A549 (cell line): Measurements from ENCODE around the gene CFAP100. TPM values are rescaled to one million over a fixed set of nuclear protein-coding genes. Genes with fewer than 3 reads are reported as not detected.

Experiments used
- ATAC-seq, 2 experiments: fragments of 200-7000 bp in 1 of 2; fragments of >200 bp in 1 of 2; cut with Nextera tagmentation in 1 of 2; cut with Tn5 transposase in 1 of 2; 3 replicates each; pipeline versions ENCODE4 v1.8.0 to v1.9.1; 2018 to 2020; ENCODE audit warnings: mild to moderate bottlenecking in 1 of 2, moderate library complexity in 1 of 2
- CTCF ChIA-PET: fragments of 300-600 bp; sonication (Branson Sonifier 250); formaldehyde crosslinking; extraction: SDS; loops from one replicate; lab custom pipeline; 2021; ENCODE audit warnings: antibody characterized with exemption, inconsistent platforms; lab: Yijun Ruan, JAX
- POLR2A ChIA-PET: fragments of 350-600 bp; formaldehyde crosslinking; extraction: SDS; loops from one replicate; lab custom pipeline; 2021; ENCODE audit warnings: antibody characterized with exemption, inconsistent platforms; lab: Yijun Ruan, JAX
- DNase-seq, 2 experiments: peaks; one replicate each; pipeline versions ENCODE4 v3.0.0 to v3.0.0-alpha.2; 2011 to 2016; ENCODE audit warnings: low read depth in 1 of 2, low spot score in 1 of 2
- FAIRE-seq: peaks from 2 replicates; lab custom pipeline; 2011; peaks lifted over from hg19 to GRCh38; lab: Jason Lieb, UNC
- H3K27ac ChIP-seq, 2 experiments: fragments of >200 bp; sonication (Bioruptor Twin); formaldehyde crosslinking; 3 replicates each; pipeline ENCODE4 v1.5.1; 2016 to 2017
- H3K4me1 ChIP-seq: fragments of >200 bp; sonication (Bioruptor Twin); formaldehyde crosslinking; 3 replicates; pipeline ENCODE4 v1.6.1; 2016
- H3K4me2 ChIP-seq: fragments of >200 bp; sonication (Bioruptor Twin); formaldehyde crosslinking; 3 replicates; pipeline ENCODE4 v1.6.1; 2016
- H3K4me3 ChIP-seq: fragments of >200 bp; sonication (Bioruptor Twin); formaldehyde crosslinking; 3 replicates; pipeline ENCODE4 v1.5.1; 2016
- H3K9me3 ChIP-seq: fragments of >200 bp; sonication (Bioruptor Twin); formaldehyde crosslinking; 3 replicates; pipeline ENCODE4 v1.6.1; 2016
- CHD2 ChIP-seq: fragments of 150-350 bp; IDR thresholded peaks from 2 replicates; pipeline ENCODE4 v1.6.1; 2014; ENCODE audit warnings: low read length; ENCODE audit not compliant: partially characterized antibody
- CTCF ChIP-seq: fragments of >200 bp; sonication (Bioruptor Twin); formaldehyde crosslinking; IDR thresholded peaks from 3 replicates; pipeline ENCODE4 v1.5.1; 2016
- EHMT2 ChIP-seq: fragments of 200-600 bp; sonication (generic); IDR thresholded peaks from 2 replicates; pipeline ENCODE4 v1.6.1; 2016; ENCODE audit warnings: antibody characterized with exemption, low read depth, mild to moderate bottlenecking, moderate library complexity
- FOSL2 ChIP-seq, 2 experiments: fragments of 450-650 bp in 1 of 2; fragments of >200 bp in 1 of 2; sonication (Bioruptor Twin) in 1 of 2; formaldehyde crosslinking; IDR thresholded peaks; 2 replicates each; pipeline versions ENCODE4 v1.5.0 to v1.6.1; 2016 to 2020; ENCODE audit warnings: mild to moderate bottlenecking in 1 of 2, moderate library complexity in 1 of 2
- GATA3 ChIP-seq: IDR thresholded peaks from 2 replicates; pipeline ENCODE4 v1.6.1; 2012; ENCODE audit warnings: borderline replicate concordance
- HDAC2 ChIP-seq: fragments of 200-600 bp; sonication (generic); IDR thresholded peaks from 2 replicates; pipeline ENCODE4 v1.6.1; 2016
- HOXA7 ChIP-seq: fragments of 250-450 bp; sonication (Bioruptor Pico); IDR thresholded peaks from 2 replicates; pipeline ENCODE4 v1.5.0; 2020; ENCODE audit warnings: mild to moderate bottlenecking, moderate library complexity
- HOXB5 ChIP-seq: fragments of 250-450 bp; sonication (Bioruptor Pico); IDR thresholded peaks from 2 replicates; pipeline ENCODE4 v1.5.0; 2020; ENCODE audit warnings: mild to moderate bottlenecking, moderate library complexity
- KDM5A ChIP-seq: fragments of 200-600 bp; sonication (generic); IDR thresholded peaks from 2 replicates; pipeline ENCODE4 v1.6.1; 2016; ENCODE audit warnings: antibody characterized with exemption, mild to moderate bottlenecking
- MAFK ChIP-seq: fragments of 450-650 bp; IDR thresholded peaks from 2 replicates; pipeline ENCODE4 v1.6.1; 2014; ENCODE audit not compliant: partially characterized antibody
- MAX ChIP-seq: IDR thresholded peaks from 2 replicates; pipeline ENCODE4 v1.6.1; 2012
- MYC ChIP-seq: IDR thresholded peaks from 2 replicates; pipeline ENCODE4 v1.6.1; 2012; ENCODE audit warnings: mild to moderate bottlenecking, inconsistent platforms, low read length, improper control_type of control experiment, borderline replicate concordance
- NR3C1 ChIP-seq: fragments of >200 bp; sonication (Bioruptor Twin); formaldehyde crosslinking; IDR thresholded peaks from 3 replicates; pipeline ENCODE4 v1.6.1; 2017
- POLR2A ChIP-seq: IDR thresholded peaks from 2 replicates; pipeline ENCODE4 v1.6.1; 2012; ENCODE audit warnings: mild to moderate bottlenecking, low read length
- RCOR1 ChIP-seq: fragments of 150-350 bp; IDR thresholded peaks from 2 replicates; pipeline ENCODE4 v1.6.1; 2014; ENCODE audit warnings: antibody characterized with exemption, low read length, low read depth
- REST ChIP-seq: fragments of 200-600 bp; sonication (generic); IDR thresholded peaks from 2 replicates; pipeline ENCODE4 v1.6.1; 2016; ENCODE audit warnings: antibody characterized with exemption, mild to moderate bottlenecking, moderate library complexity
- RFX5 ChIP-seq: fragments of 450-650 bp; IDR thresholded peaks from 2 replicates; pipeline ENCODE4 v1.7.1; 2014; ENCODE audit warnings: antibody characterized with exemption, mild to moderate bottlenecking, moderate library complexity
- RNF2 ChIP-seq: fragments of 200-600 bp; sonication (generic); IDR thresholded peaks from 2 replicates; pipeline ENCODE4 v1.6.1; 2016; ENCODE audit warnings: low read depth, mild to moderate bottlenecking, antibody characterized with exemption, moderate library complexity, borderline replicate concordance
- SMC3 ChIP-seq: fragments of >200 bp; sonication (Bioruptor Twin); formaldehyde crosslinking; IDR thresholded peaks from 3 replicates; pipeline ENCODE4 v1.6.1; 2018; ENCODE audit warnings: inconsistent platforms
- TP53 ChIP-seq: fragments of 250-450 bp; sonication (Bioruptor Pico); IDR thresholded peaks from 2 replicates; pipeline ENCODE4 v1.5.0; 2021; ENCODE audit warnings: mild to moderate bottlenecking, moderate library complexity
- ZFP36 ChIP-seq: fragments of 450-650 bp; IDR thresholded peaks from 2 replicates; pipeline ENCODE4 v1.6.1; 2014; ENCODE audit warnings: borderline replicate concordance; ENCODE audit not compliant: partially characterized antibody
- ZSCAN20 ChIP-seq: fragments of 250-450 bp; sonication (Bioruptor Pico); IDR thresholded peaks from 2 replicates; pipeline ENCODE4 v1.8.0; 2022; ENCODE audit warnings: mild to moderate bottlenecking, moderate library complexity
- WGBS: methylation state at CpG from one replicate; pipeline ENCODE4 v1.1.6; 2017; ENCODE audit errors: missing lambda C conversion rate; 5-methylcytosine and 5-hydroxymethylcytosine counted together
- polyA plus RNA-seq, 4 experiments: library from polyadenylated mRNA; depleted of rRNA in 3 of 4; stranded (reverse); fragments of >200 nt; fragmentation: RNase III in 1 of 4; extraction: RNeasy Plus Mini Kit Qiagen cat#74134 plus additional on column Dnase treatment in 1 of 4; gene quantifications; 2 replicates in 3 of 4; 3 replicates in 1 of 4; pipeline ENCODE4 v1.2.3, GENCODE V29; 2011 to 2017

The CFAP100 gene
- polyA plus RNA-seq, 2 of the 4 experiments (the other 2 are of a cell fraction): not detected

- 42% methylated on average over 7 of the region's 8 CpGs for WGBS
- DNase-seq: no peak
- TF ChIP-seq SMC3 (no peak), HOXB5 (CRISPR knock-in tag) (no peak), HOXA7 (no peak), EHMT2 (no peak), MYC (no peak), CHD2 (no peak), MAX (no peak), ZSCAN20 (CRISPR knock-in tag) (no peak), POLR2A (no peak)
- ChIA-PET POLR2A (no interaction called here), CTCF (no interaction called here)
- H3K4me3 ChIP-seq: no peak overlapping the region
- H3K4me2 ChIP-seq: no peak overlapping the region
- no peak for ATAC-seq
- H3K27ac ChIP-seq: no peak overlapping the region
- H3K4me1 ChIP-seq: no peaks in the 10 kb centered on the region
- no peak for FAIRE-seq
- no peaks in the 10 kb centered on the region for H3K9me3 ChIP-seq
Observed at GRCh38 chr3:126401611-126402160, 7.0 kb downstream of the CFAP100 start.

- no peak overlapping the region for H3K4me3 ChIP-seq
- POLR2A ChIA-PET: no interaction called here
- DNase-seq (no peak), FAIRE-seq (no peak), ATAC-seq (no peak)
- H3K4me1 ChIP-seq: no peaks in the 10 kb centered on the region
- CTCF ChIA-PET: no interaction called here
- 44% methylated on average over 5 of the region's 6 CpGs for WGBS
- TF ChIP-seq CHD2: no peak
- no peak for TF ChIP-seq ZFP36
- no peak for TF ChIP-seq TP53 (CRISPR knock-in tag)
- no peak for TF ChIP-seq RNF2
- no peak for TF ChIP-seq KDM5A
- TF ChIP-seq REST: no peak
- TF ChIP-seq EHMT2: no peak
- TF ChIP-seq CTCF: no peak
- TF ChIP-seq RFX5: no peak
- no peak overlapping the region for H3K27ac ChIP-seq
- no peaks in the 10 kb centered on the region for H3K9me3 ChIP-seq
- H3K4me2 ChIP-seq: no peak overlapping the region
Observed at GRCh38 chr3:126402178-126402577, 7.5 kb downstream of the CFAP100 start.

- no peaks in the 10 kb centered on the region for H3K4me1 ChIP-seq
- CTCF ChIA-PET: no interaction called here
- no peaks in the 10 kb centered on the region for H3K9me3 ChIP-seq
- FAIRE-seq (no peak), ATAC-seq (no peak)
- 61% methylated on average over 12 of the region's 12 CpGs for WGBS
- POLR2A ChIA-PET: no interaction called here
- H3K4me2 ChIP-seq: no peak overlapping the region
- TF ChIP-seq NR3C1 (no peak), MAFK (no peak), RFX5 (no peak), KDM5A (no peak), RCOR1 (no peak), GATA3 (no peak), FOSL2 (IDR thresholded peaks at IDR 0.05) (no peak), FOSL2 (CRISPR knock-in tag; IDR thresholded peaks at IDR 0.05) (no peak), HDAC2 (no peak), MAX (no peak)
- TF ChIP-seq, all 56 proteins: peak for 0
- Histone ChIP-seq H3K4me3 (no peak overlapping the region), H3K27ac (no peak overlapping the region)
- DNase-seq: no peak
Observed at GRCh38 chr3:126402666-126403302, 8.1 kb downstream of the CFAP100 start.
